Activated CD8-positive, alpha-beta memory T cell treated with anti-CD3 and anti-CD28 coated beads, Interleukin-2, amount 50 U/mL, for 24 hours (primary cell): ENCODE results near the gene TTLL5.
"Not testable (repeated sequence)": the region's sequence is repeated elsewhere in the genome, so short reads cannot be mapped to it uniquely, and the experiment has no call there.

Experiments used
- DNase-seq: peaks from one replicate; pipeline ENCODE4 v3.0.0-alpha.2; 2020; ENCODE audit errors: extremely low read depth

The TTLL5 gene

GRCh38 chr14:75831952-75832351 lies 170.9 kb downstream of the TTLL5 start:
- no peak for DNase-seq

GRCh38 chr14:75832621-75833297 lies 171.7 kb downstream of the TTLL5 start:
- DNase-seq: no peak

- DNase-seq: no peak
Measured at GRCh38 chr14:75833326-75834020, 172.4 kb downstream of the TTLL5 start.

- no peak for DNase-seq
Measured at GRCh38 chr14:75835156-75835725, 174.2 kb downstream of the TTLL5 start.

GRCh38 chr14:75835737-75836136 lies 174.7 kb downstream of the TTLL5 start:
- DNase-seq: no peak

GRCh38 chr14:75837151-75837787 lies 176.2 kb downstream of the TTLL5 start:
- no peak for DNase-seq

GRCh38 chr14:75840911-75841310 lies 179.9 kb downstream of the TTLL5 start:
- no peak for DNase-seq

- DNase-seq: no peak
Measured at GRCh38 chr14:75842551-75842950, 181.5 kb downstream of the TTLL5 start.

GRCh38 chr14:75844486-75844885 lies 183.4 kb downstream of the TTLL5 start:
- no peak for DNase-seq

GRCh38 chr14:75845136-75845804 lies 184.2 kb downstream of the TTLL5 start:
- no peak for DNase-seq

GRCh38 chr14:75846694-75847093 lies 185.6 kb downstream of the TTLL5 start:
- not testable (repeated sequence) for DNase-seq

GRCh38 chr14:75847584-75847983 lies 186.5 kb downstream of the TTLL5 start:
- no peak for DNase-seq

GRCh38 chr14:75848167-75848913 lies 187.3 kb downstream of the TTLL5 start:
- DNase-seq: no peak

GRCh38 chr14:75849300-75849895 lies 188.4 kb downstream of the TTLL5 start:
- no peak for DNase-seq

GRCh38 chr14:75851574-75851866 lies 190.5 kb downstream of the TTLL5 start:
- no peak for DNase-seq

- no peak for DNase-seq
Measured at GRCh38 chr14:75854111-75854799, 193.2 kb downstream of the TTLL5 start.

GRCh38 chr14:75857199-75857598 lies 196.2 kb downstream of the TTLL5 start:
- DNase-seq: no peak

- DNase-seq: no peak
Measured at GRCh38 chr14:75858362-75858761, 197.3 kb downstream of the TTLL5 start.

GRCh38 chr14:75859746-75860145 lies 198.7 kb downstream of the TTLL5 start:
- no peak for DNase-seq

GRCh38 chr14:75860561-75861160 lies 199.6 kb downstream of the TTLL5 start:
- DNase-seq: no peak
